HG02588 (cell line): Measurements from ENCODE around the gene FLG2.
"Not testable (repeated sequence)": the region's sequence is repeated elsewhere in the genome, so short reads cannot be mapped to it uniquely, and the experiment has no call there.

Experiments used
- ATAC-seq: cut with Tn5 transposase; IDR thresholded peaks from one replicate; pipeline ENCODE4 v1.9.1; 2021; ENCODE audit warnings: mild to moderate bottlenecking, moderate library complexity; ENCODE audit not compliant: unreplicated experiment

The FLG2 gene

GRCh38 chr1:152313319-152313801, 46.4 kb downstream of the FLG2 start:
- ATAC-seq: no peak

GRCh38 chr1:152312169-152312568, 47.6 kb downstream of the FLG2 start:
- not testable (repeated sequence) for ATAC-seq

- ATAC-seq: no peak
Measured at GRCh38 chr1:152309955-152310354, 49.9 kb downstream of the FLG2 start.

GRCh38 chr1:152309320-152309901, 50.4 kb downstream of the FLG2 start:
- ATAC-seq: not testable (repeated sequence)

- ATAC-seq: not testable (repeated sequence)
Measured at GRCh38 chr1:152308758-152309157, 51.0 kb downstream of the FLG2 start.

GRCh38 chr1:152307970-152308369, 51.8 kb downstream of the FLG2 start:
- ATAC-seq: not testable (repeated sequence)

- ATAC-seq: not testable (repeated sequence)
Measured at GRCh38 chr1:152306123-152306522, 53.7 kb downstream of the FLG2 start.

GRCh38 chr1:152304773-152305172, 55.0 kb downstream of the FLG2 start:
- ATAC-seq: not testable (repeated sequence)

GRCh38 chr1:152303139-152303872, 56.5 kb downstream of the FLG2 start:
- ATAC-seq: not testable (repeated sequence)
